Adipocyte (in vitro differentiated cells): ENCODE results near the gene TSNAXIP1.
A peak's percentile ranks its signal among the peaks of the same experiment; 100 is the strongest.

ENCODE experiments used
- DNase-seq: peaks from one replicate; pipeline ENCODE4 v3.0.0-alpha.2; 2015; ENCODE audit warnings: low read depth
- H3K27me3 ChIP-seq: replicated peaks from 2 replicates; pipeline ENCODE4 v1.7.0; 2013; ENCODE audit warnings: mild to moderate bottlenecking, low read length, moderate library complexity; ENCODE audit not compliant: control insufficient read depth, insufficient read depth
- H3K36me3 ChIP-seq: 2 replicates; pipeline ENCODE4 v1.7.0; 2013; ENCODE audit warnings: low read length, mild to moderate bottlenecking, moderate library complexity; ENCODE audit not compliant: control insufficient read depth, insufficient read depth, severe bottlenecking
- H3K4me1 ChIP-seq: 2 replicates; pipeline ENCODE4 v1.7.0; 2013; ENCODE audit warnings: mild to moderate bottlenecking, low read length, moderate library complexity; ENCODE audit not compliant: control insufficient read depth, insufficient read depth
- H3K4me3 ChIP-seq: 2 replicates; pipeline ENCODE4 v1.7.0; 2013; ENCODE audit warnings: mild to moderate bottlenecking, low read length, moderate library complexity
- H3K9ac ChIP-seq: 2 replicates; pipeline ENCODE4 v1.7.0; 2013; ENCODE audit warnings: mild to moderate bottlenecking, low read length, moderate library complexity
- H3K9me3 ChIP-seq: 2 replicates; pipeline ENCODE4 v1.7.0; 2013; ENCODE audit warnings: mild to moderate bottlenecking, low read length, moderate library complexity; ENCODE audit not compliant: control insufficient read depth

TSNAXIP1 gene

GRCh38 chr16:67806428-67807147 is at the start of gene TSNAXIP1, which contains the start of gene RANBP10:
Gene TSNAXIP1, plus strand, starts transcription at chr16:67806889. Its CDS starts 261 bp downstream, at chr16:67807150.
Gene RANBP10, minus strand, starts transcription at chr16:67806560. Its CDS starts 24 bp downstream, at chr16:67806536.
- Histone ChIP-seq H3K4me1 (peaks cover 16% of the 10 kb centered on the region), H3K9ac (peak within 1 kb of the TSS; percentile 92), H3K36me3 (peaks cover 4% of the 10 kb centered on the region), H3K4me3 (peak within 1 kb of the TSS; percentile 97), H3K9me3 (no peaks in the 10 kb centered on the region), H3K27me3 (no peaks in the 10 kb centered on the region)
- DNase-seq = peak; percentile 100

GRCh38 chr16:67758006-67758405 is 48.7 kb upstream of the TSNAXIP1 start:
- Histone ChIP-seq H3K4me1 (no peaks in the 10 kb centered on the region), H3K4me3 (no peak overlapping the region), H3K9ac (no peak overlapping the region), H3K9me3 (no peaks in the 10 kb centered on the region), H3K36me3 (peaks cover 7% of the 10 kb centered on the region), H3K27me3 (no peaks in the 10 kb centered on the region)
- no peak for DNase-seq

- H3K27me3 ChIP-seq = no peaks in the 10 kb centered on the region
- no peaks in the 10 kb centered on the region for H3K4me1 ChIP-seq
- DNase-seq = no peak
- H3K9me3 ChIP-seq = no peaks in the 10 kb centered on the region
- no peak overlapping the region for H3K4me3 ChIP-seq
- H3K9ac ChIP-seq = no peak overlapping the region
- peaks cover 7% of the 10 kb centered on the region for H3K36me3 ChIP-seq
Observed at GRCh38 chr16:67758966-67759365, 47.7 kb upstream of the TSNAXIP1 start.

- Histone ChIP-seq H3K36me3 (peaks cover 4% of the 10 kb centered on the region), H3K4me1 (no peaks in the 10 kb centered on the region), H3K9me3 (no peaks in the 10 kb centered on the region), H3K27me3 (no peaks in the 10 kb centered on the region), H3K4me3 (no peak overlapping the region), H3K9ac (no peak overlapping the region)
- DNase-seq = no peak
Observed at GRCh38 chr16:67760206-67760955, 46.3 kb upstream of the TSNAXIP1 start.

- Histone ChIP-seq H3K36me3 (peaks cover 4% of the 10 kb centered on the region), H3K9ac (no peak overlapping the region), H3K27me3 (no peaks in the 10 kb centered on the region), H3K4me3 (no peak overlapping the region), H3K9me3 (no peaks in the 10 kb centered on the region), H3K4me1 (no peaks in the 10 kb centered on the region)
- no peak for DNase-seq
Observed at GRCh38 chr16:67760956-67761230, 45.8 kb upstream of the TSNAXIP1 start.

GRCh38 chr16:67761924-67762323 is 44.8 kb upstream of the TSNAXIP1 start:
- Histone ChIP-seq H3K4me3 (no peak overlapping the region), H3K4me1 (no peaks in the 10 kb centered on the region), H3K9ac (no peak overlapping the region), H3K9me3 (no peaks in the 10 kb centered on the region), H3K36me3 (peaks cover 7% of the 10 kb centered on the region), H3K27me3 (no peaks in the 10 kb centered on the region)
- DNase-seq = no peak

- no peaks in the 10 kb centered on the region for H3K4me1 ChIP-seq
- H3K9ac ChIP-seq = no peak overlapping the region
- H3K4me3 ChIP-seq = no peak overlapping the region
- DNase-seq = no peak
- H3K36me3 ChIP-seq = peaks cover 7% of the 10 kb centered on the region
- no peaks in the 10 kb centered on the region for H3K27me3 ChIP-seq
- H3K9me3 ChIP-seq = no peaks in the 10 kb centered on the region
Observed at GRCh38 chr16:67762385-67762784, 44.3 kb upstream of the TSNAXIP1 start.

- Histone ChIP-seq H3K9ac (no peak overlapping the region), H3K9me3 (no peaks in the 10 kb centered on the region), H3K4me3 (no peak overlapping the region), H3K4me1 (no peaks in the 10 kb centered on the region), H3K27me3 (no peaks in the 10 kb centered on the region), H3K36me3 (peaks cover 7% of the 10 kb centered on the region)
- DNase-seq = no peak
Observed at GRCh38 chr16:67763066-67763465, 43.6 kb upstream of the TSNAXIP1 start.

- H3K27me3 ChIP-seq = no peaks in the 10 kb centered on the region
- peaks cover 3% of the 10 kb centered on the region for H3K36me3 ChIP-seq
- DNase-seq = no peak
- no peaks in the 10 kb centered on the region for H3K9me3 ChIP-seq
- no peaks in the 10 kb centered on the region for H3K4me1 ChIP-seq
- no peak overlapping the region for H3K9ac ChIP-seq
- no peak overlapping the region for H3K4me3 ChIP-seq
Observed at GRCh38 chr16:67764158-67764667, 42.5 kb upstream of the TSNAXIP1 start.

- no peak for DNase-seq
Observed at GRCh38 chr16:67766291-67766690, 40.4 kb upstream of the TSNAXIP1 start.

GRCh38 chr16:67767953-67768352 is 38.7 kb upstream of the TSNAXIP1 start:
- Histone ChIP-seq H3K4me3 (no peak overlapping the region), H3K36me3 (peaks cover 3% of the 10 kb centered on the region), H3K9ac (no peak overlapping the region), H3K27me3 (no peaks in the 10 kb centered on the region), H3K9me3 (no peaks in the 10 kb centered on the region), H3K4me1 (no peaks in the 10 kb centered on the region)
- peak; percentile 66 for DNase-seq

More at GRCh38 chr16:67766291-67766690, 40.4 kb upstream of the TSNAXIP1 start:
- Histone ChIP-seq H3K36me3 (peaks cover 3% of the 10 kb centered on the region), H3K9ac (no peak overlapping the region), H3K4me1 (no peaks in the 10 kb centered on the region), H3K9me3 (no peaks in the 10 kb centered on the region), H3K27me3 (no peaks in the 10 kb centered on the region), H3K4me3 (no peak overlapping the region)
